Measurements from ENCODE around the gene PDPR.
"Not testable (repeated sequence)": the region's sequence is repeated elsewhere in the genome, so short reads cannot be mapped to it uniquely, and the experiment has no call there.

DNA sequence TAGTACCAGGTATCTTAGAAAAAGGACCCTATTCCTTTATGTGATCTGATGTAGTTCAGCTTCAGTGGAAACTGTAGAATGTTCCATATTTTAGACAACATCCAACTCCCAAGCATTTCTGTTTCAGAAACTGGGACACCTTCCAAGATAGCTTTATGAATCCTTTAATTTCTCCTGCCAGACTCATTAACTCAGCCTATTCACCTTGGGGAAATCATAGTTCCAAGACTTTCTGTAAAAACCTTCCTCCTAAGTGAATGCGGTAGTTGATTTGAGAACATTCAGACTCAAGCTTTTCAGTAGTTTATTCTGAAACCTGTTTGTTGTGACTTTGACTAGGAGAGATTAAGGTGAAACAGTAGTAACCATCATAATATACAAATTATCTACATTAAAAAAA is 20.0 kb upstream of the PDPR start:
- TF ChIP-seq, protein P1, sequence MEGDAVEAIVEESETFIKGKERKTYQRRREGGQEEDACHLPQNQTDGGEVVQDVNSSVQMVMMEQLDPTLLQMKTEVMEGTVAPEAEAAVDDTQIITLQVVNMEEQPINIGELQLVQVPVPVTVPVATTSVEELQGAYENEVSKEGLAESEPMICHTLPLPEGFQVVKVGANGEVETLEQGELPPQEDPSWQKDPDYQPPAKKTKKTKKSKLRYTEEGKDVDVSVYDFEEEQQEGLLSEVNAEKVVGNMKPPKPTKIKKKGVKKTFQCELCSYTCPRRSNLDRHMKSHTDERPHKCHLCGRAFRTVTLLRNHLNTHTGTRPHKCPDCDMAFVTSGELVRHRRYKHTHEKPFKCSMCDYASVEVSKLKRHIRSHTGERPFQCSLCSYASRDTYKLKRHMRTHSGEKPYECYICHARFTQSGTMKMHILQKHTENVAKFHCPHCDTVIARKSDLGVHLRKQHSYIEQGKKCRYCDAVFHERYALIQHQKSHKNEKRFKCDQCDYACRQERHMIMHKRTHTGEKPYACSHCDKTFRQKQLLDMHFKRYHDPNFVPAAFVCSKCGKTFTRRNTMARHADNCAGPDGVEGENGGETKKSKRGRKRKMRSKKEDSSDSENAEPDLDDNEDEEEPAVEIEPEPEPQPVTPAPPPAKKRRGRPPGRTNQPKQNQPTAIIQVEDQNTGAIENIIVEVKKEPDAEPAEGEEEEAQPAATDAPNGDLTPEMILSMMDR (IDR thresholded peaks at IDR 0.05) = not testable (repeated sequence)
- not testable (repeated sequence) for TF ChIP-seq POLR2A (IDR thresholded peaks at IDR 0.05)
